Lower lobe of right lung (tissue), 2 donors: ENCODE data around the gene STEAP3. TPM values are rescaled to one million over a fixed set of nuclear protein-coding genes. Genes with fewer than 3 reads are reported as not detected.
A peak's percentile ranks its signal among the peaks of the same experiment; 100 is the strongest.

Experiments
- ATAC-seq, 2 donors: fragments of 200-7000 bp; cut with Tn5 transposase; one replicate each; pipeline ENCODE4 v1.9.1; 2020 to 2022; ENCODE audit warnings: mild to moderate bottlenecking in 2 of 2, moderate library complexity in 2 of 2
- DNase-seq: peaks from one replicate; pipeline ENCODE4 v3.0.0-alpha.2; 2020
- H3K27ac ChIP-seq: fragments of 200-600 bp; one replicate; pipeline ENCODE4 v1.8.0; 2022
- H3K27me3 ChIP-seq: fragments of 200-600 bp; one replicate; pipeline ENCODE4 v1.8.0; 2022; ENCODE audit warnings: low read depth
- H3K36me3 ChIP-seq: fragments of 200-600 bp; one replicate; pipeline ENCODE4 v1.8.0; 2022; ENCODE audit warnings: mild to moderate bottlenecking
- H3K4me1 ChIP-seq: fragments of 200-600 bp; one replicate; pipeline ENCODE4 v1.8.0; 2022
- H3K4me3 ChIP-seq: fragments of 200-600 bp; one replicate; pipeline ENCODE4 v1.8.0; 2022; ENCODE audit warnings: mild to moderate bottlenecking
- H3K9me3 ChIP-seq: fragments of 200-600 bp; one replicate; pipeline ENCODE4 v1.8.0; 2022
- intact Hi-C: fragments of 100-400 bp; cut with DNase I; formaldehyde crosslinking; loops from one replicate; pipeline ENCODE4 v1.11.0; 2022
- total RNA-seq: library from RNA; stranded (reverse); fragmentation: NEBNext Ultra II Directional; extraction: Animal tissue kit (Norgen Biotek cat#: 25700); gene quantifications from one replicate; pipeline ENCODE4 v1.2.1, GENCODE V29; 2021
- TF ChIP-seq, protein P1 (sequence below): fragments of 200-600 bp; IDR thresholded peaks from one replicate; pipeline ENCODE4 v1.8.0; 2022; ENCODE audit warnings: antibody characterized with exemption, mild to moderate bottlenecking
- donor health status: DM: no; HTN: yes; CAD: no; lungs with severe emphysema.

The STEAP3 gene
- total RNA-seq, 1 donor from 2014 or later: 18.3 TPM

DNA sequence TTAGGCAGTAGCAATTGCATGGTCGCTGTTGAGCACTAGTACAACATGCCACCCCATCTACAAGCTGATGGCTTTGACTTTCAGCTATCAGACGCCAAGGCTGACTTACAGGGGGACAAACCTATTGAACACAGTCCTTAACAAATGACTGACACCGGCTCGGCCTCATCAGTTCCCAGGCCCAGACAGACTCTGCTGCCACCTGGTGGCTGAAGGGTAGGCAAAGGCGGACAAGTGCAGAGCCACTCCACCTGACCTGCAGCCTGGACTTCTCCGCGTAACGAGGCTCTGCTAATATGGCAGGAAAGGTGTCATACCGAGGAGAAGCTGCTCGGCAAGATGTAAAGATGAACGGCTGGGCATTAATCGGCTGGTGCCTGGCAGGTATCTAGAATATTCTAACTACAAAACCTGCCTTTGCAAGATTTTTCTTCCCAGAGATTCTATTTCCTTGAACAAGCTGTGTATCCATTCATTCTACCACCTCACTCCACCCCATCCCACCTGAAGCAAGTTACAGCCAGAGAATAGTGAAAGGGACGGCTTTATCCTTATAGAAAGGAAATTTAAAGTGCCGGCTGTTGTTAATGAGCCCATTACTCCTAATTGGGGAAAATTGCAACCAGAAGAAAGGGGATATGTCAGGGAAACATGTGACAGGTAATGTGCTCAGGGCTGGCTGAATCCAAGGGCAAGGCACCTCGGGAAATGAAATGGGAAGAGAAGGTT is 67.4 kb downstream of the STEAP3 start:
- Histone ChIP-seq H3K36me3 (no peaks in the 10 kb centered on the region), H3K27ac (no peak overlapping the region), H3K4me1 (peaks cover 5% of the 10 kb centered on the region), H3K27me3 (no peaks in the 10 kb centered on the region), H3K9me3 (no peaks in the 10 kb centered on the region), H3K4me3 (no peak overlapping the region)
- TF ChIP-seq, protein P1, sequence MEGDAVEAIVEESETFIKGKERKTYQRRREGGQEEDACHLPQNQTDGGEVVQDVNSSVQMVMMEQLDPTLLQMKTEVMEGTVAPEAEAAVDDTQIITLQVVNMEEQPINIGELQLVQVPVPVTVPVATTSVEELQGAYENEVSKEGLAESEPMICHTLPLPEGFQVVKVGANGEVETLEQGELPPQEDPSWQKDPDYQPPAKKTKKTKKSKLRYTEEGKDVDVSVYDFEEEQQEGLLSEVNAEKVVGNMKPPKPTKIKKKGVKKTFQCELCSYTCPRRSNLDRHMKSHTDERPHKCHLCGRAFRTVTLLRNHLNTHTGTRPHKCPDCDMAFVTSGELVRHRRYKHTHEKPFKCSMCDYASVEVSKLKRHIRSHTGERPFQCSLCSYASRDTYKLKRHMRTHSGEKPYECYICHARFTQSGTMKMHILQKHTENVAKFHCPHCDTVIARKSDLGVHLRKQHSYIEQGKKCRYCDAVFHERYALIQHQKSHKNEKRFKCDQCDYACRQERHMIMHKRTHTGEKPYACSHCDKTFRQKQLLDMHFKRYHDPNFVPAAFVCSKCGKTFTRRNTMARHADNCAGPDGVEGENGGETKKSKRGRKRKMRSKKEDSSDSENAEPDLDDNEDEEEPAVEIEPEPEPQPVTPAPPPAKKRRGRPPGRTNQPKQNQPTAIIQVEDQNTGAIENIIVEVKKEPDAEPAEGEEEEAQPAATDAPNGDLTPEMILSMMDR: peak; percentile 84
- intact Hi-C loops: no loop called here
- DNase-seq (peak; percentile 84), ATAC-seq (peak; percentile 87 to 93)

DNA sequence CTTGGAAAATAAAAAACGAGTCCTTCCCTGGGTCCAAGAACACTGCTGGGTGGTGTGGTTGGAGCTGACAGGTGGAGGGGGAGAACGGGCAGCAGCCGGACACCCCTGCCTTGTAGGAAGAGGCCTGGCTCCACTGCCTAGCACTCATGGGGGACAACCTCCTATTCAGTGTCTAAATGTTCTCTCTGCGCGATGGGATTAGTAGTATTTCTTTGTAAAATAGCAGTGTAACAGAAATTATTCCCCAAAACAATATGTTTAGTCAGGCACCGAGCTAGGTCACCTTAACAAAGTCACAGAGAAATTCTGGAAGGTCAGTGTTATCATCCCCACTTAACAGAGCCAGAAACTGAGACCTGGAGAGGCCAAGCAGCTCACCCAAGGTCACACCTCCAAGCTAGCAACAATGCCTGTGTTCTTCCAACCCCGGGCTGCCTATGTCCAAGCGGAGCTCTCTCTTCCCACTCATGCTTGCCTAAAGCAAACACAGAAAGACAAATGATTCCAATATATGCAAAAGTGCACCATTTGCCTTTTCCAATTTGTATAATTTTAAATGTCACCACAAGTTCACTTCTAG is 68.0 kb downstream of the STEAP3 start:
- Histone ChIP-seq H3K4me1 (peaks cover 5% of the 10 kb centered on the region), H3K27ac (no peak overlapping the region), H3K9me3 (no peaks in the 10 kb centered on the region), H3K27me3 (no peaks in the 10 kb centered on the region), H3K36me3 (no peaks in the 10 kb centered on the region), H3K4me3 (no peak overlapping the region)
- intact Hi-C loops: no loop called here
- TF ChIP-seq, protein P1: no peak
- DNase-seq (no peak), ATAC-seq (no peak)

DNA sequence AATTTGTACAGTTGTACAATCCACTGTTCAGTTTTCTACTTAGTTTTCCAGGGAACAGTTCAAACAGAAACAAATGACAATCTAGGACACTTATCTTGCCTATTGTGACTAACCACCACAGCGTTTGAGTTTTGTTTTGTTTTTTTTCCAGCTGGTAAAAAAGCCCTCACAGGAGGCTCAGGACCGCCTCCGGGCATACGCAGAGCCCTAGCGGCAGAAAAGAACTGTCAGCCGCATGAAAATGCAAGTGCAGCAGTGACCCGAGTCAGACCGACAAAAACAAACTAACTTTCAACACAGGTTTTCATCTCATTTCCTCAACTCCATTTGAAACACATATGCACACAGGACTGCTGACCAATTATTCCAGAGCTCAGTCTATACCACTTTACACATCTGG is 68.6 kb downstream of the STEAP3 start:
- Histone ChIP-seq H3K4me1 (peaks cover 5% of the 10 kb centered on the region), H3K4me3 (no peak overlapping the region), H3K27ac (no peak overlapping the region), H3K36me3 (no peaks in the 10 kb centered on the region), H3K9me3 (no peaks in the 10 kb centered on the region), H3K27me3 (no peaks in the 10 kb centered on the region)
- TF ChIP-seq, protein P1: no peak
- DNase-seq: no peak
- intact Hi-C loops: no loop called here
- ATAC-seq: peak in 1 of 2 donors; percentile 41

DNA sequence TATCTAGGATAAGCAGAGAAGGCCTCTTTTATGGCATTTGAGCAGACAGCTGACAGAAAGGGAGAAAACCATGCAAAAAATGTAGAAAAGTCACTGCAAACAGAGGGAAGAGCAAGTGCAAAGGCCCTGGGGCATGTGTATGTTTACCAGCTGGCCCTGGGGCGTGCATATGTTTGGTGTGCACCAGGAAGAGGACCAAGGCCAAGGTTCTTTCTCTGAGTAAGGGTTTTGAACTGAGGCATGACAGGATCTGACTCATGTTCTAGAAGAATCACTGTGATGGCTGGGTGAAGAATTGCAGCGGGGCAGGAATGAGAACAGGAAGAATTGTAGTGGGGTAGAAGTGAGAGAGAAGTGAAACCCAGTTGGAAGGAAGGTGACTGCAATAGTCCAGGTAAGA is 69.6 kb downstream of the STEAP3 start:
- Histone ChIP-seq H3K27ac (no peak overlapping the region), H3K4me1 (peaks cover 5% of the 10 kb centered on the region), H3K27me3 (no peaks in the 10 kb centered on the region), H3K4me3 (no peak overlapping the region), H3K36me3 (no peaks in the 10 kb centered on the region), H3K9me3 (no peaks in the 10 kb centered on the region)
- DNase-seq (no peak), ATAC-seq (no peak)
- TF ChIP-seq, protein P1: no peak
- intact Hi-C loops: no loop called here

DNA sequence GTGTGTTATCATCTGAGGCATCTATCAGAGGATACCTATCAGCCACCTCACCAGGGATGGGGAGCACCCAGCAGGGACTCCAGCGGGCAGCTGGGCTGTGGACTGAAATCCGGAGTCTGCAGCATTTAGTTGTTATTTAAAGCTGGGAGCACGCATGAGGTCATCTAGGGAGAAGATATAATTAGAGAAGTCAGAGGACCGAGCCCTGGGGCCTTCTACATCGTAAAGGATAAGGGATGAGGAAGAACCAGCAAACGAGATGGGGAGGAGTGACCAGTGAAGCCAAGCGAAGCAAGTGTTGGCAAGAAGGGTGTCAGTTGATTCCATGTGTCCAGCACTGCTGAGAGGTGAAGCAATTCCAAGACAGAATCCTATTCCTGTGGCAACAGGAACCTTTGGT is 70.3 kb downstream of the STEAP3 start:
- Histone ChIP-seq H3K36me3 (no peaks in the 10 kb centered on the region), H3K27me3 (no peaks in the 10 kb centered on the region), H3K4me3 (no peak overlapping the region), H3K27ac (no peak overlapping the region), H3K9me3 (no peaks in the 10 kb centered on the region), H3K4me1 (peaks cover 5% of the 10 kb centered on the region)
- no peak for ATAC-seq
- TF ChIP-seq, protein P1: no peak
- DNase-seq: no peak
- intact Hi-C loops: no loop called here
